Measurements from ENCODE around the gene FKBP2. TPM values are rescaled to one million over a fixed set of nuclear protein-coding genes. Genes with fewer than 3 reads are reported as not detected.

Gene FKBP2
- total and polyA plus RNA-seq, 4 donors, result 50.2 to 298 (median 87.2) TPM

DNA sequence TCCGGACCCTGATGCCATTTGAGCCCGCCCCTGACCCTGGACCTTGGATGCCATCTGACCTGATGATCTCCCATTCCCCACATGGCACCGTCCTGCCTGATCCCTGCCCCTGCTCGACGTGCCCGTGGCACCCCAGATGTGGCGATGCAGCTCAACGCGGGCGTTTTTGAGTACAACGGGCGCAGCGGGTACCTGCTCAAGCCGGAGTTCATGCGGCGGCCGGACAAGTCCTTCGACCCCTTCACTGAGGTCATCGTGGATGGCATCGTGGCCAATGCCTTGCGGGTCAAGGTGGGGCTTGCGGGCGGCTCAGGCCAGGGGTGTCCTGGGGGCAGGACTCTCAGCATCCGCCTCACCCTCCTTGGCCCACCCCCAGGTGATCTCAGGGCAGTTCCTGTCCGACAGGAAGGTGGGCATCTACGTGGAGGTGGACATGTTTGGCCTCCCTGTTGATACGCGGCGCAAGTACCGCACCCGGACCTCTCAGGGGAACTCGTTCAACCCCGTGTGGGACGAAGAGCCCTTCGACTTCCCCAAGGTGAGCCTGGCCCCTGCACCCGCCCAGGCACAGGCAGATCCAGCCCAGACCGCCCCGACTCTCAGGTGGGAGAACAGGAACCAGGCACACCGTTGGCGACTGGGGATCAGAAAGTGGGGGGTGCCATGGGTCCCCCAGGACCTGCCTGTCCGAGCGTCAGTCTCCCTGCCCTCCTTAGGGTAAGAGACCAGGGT lies 21.5 kb downstream of the FKBP2 start:
- intact Hi-C loops (cut with DNase I), result no loop called here
- DNase-seq, result no peak
- Histone ChIP-seq H3K9me3 (ENCODE audit: control insufficient read depth, low read length) (no peaks in the 10 kb centered on the region), H3K27me3 (ENCODE audit: control insufficient read depth in 1 of 2, insufficient read depth in 2 of 2, low read length in 1 of 2) (no peaks in the 10 kb centered on the region), H3K27ac (ENCODE audit: low read depth in 1 of 2, low read length in 2 of 2) (no peak overlapping the region), H3K4me1 (ENCODE audit: control insufficient read depth in 1 of 2, insufficient read depth in 2 of 2, low read length in 2 of 2) (no peaks in the 10 kb centered on the region), H3K4me3 (ENCODE audit: low read length in 2 of 2) (no peak overlapping the region), H3K36me3 (ENCODE audit: control insufficient read depth in 1 of 2, insufficient read depth in 2 of 2, low read length in 1 of 2) (peaks cover 8 to 11% of the 10 kb centered on the region in 2 donors)
- no peak for ATAC-seq (ENCODE audit: low FRiP score)
- WGBS, 2 donors, result 92 to 93% methylated on average over 42 of the region's 42 CpGs

DNA sequence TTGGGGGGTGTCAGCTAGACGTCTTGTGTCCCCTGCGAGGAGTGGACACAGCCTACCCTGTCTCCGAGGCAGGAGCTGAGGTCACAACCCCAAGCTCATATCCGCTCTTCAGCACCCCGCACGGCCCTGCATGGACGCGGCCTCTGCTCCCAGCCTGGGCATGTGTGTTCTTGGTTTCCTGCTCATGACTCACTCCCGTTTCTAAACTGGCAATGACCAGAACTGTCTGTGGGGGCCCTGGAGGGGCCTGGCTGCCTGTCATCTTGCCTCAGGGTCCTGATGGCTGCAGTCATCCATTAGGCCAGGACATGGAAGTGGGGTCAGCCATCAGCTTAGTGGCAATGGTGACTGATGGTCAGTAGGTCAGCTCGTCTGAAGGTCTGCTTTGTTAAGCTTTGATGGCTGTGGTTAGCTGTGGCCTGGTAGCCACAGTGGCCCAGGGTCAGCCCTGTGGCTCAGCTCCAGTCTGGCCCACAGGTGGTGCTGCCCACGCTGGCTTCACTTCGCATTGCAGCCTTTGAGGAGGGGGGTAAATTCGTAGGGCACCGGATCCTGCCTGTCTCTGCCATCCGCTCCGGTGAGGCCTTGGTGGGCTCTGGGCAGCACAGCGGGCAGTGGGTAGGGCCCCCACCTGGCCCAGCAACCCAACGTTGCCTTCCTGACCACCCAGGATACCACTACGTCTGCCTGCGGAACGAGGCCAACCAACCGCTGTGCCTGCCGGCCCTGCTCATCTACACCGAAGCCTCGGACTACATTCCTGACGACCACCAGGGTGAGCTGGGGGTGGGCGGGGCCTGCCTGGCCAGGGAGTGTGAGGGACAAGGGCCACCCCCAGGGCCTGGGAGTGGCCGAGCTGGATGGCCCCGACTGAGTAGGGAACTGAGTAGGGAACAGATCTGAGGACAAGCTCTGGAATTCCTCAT lies 22.4 kb downstream of the FKBP2 start:
- no peaks in the 10 kb centered on the region for H3K9me3 ChIP-seq (ENCODE audit: control insufficient read depth, low read length)
- no peak overlapping the region for H3K27ac ChIP-seq (ENCODE audit: low read depth in 1 of 2, low read length in 2 of 2)
- H3K4me3 ChIP-seq (ENCODE audit: low read length in 2 of 2), result no peak overlapping the region
- H3K27me3 ChIP-seq (ENCODE audit: control insufficient read depth in 1 of 2, insufficient read depth in 2 of 2, low read length in 1 of 2), result no peaks in the 10 kb centered on the region
- intact Hi-C loops (cut with DNase I), result no loop called here
- DNase-seq, result no peak
- ATAC-seq (ENCODE audit: low FRiP score), result no peak
- H3K4me1 ChIP-seq (ENCODE audit: control insufficient read depth in 1 of 2, insufficient read depth in 2 of 2, low read length in 2 of 2), result no peaks in the 10 kb centered on the region
- 74 to 75% methylated on average over 29 of the region's 29 CpGs for WGBS, 2 donors
- peaks cover 5 to 9% of the 10 kb centered on the region in 2 donors for H3K36me3 ChIP-seq (ENCODE audit: control insufficient read depth in 1 of 2, insufficient read depth in 2 of 2, low read length in 1 of 2)

DNA sequence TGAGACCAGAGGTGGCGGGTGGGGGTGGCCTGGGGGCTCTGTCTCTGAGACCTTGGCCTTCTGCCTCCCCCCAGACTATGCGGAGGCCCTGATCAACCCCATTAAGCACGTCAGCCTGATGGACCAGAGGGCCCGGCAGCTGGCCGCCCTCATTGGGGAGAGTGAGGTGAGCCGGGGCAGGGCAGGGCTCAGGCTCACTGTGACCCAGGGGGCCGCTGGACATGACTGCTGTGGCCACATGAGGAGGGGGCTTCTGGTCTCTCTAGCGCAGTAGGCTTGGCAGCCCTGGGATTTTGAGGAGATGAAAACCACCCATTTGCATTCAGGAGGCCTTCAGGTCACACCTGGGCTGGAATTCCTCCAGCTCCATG lies 23.0 kb downstream of the FKBP2 start:
- no peak for ATAC-seq (ENCODE audit: low FRiP score)
- H3K4me3 ChIP-seq (ENCODE audit: low read length in 2 of 2), result no peak overlapping the region
- 86 to 89% methylated on average over 8 of the region's 8 CpGs for WGBS, 2 donors
- H3K27ac ChIP-seq (ENCODE audit: low read depth in 1 of 2, low read length in 2 of 2), result no peak overlapping the region
- DNase-seq, result no peak
- no peaks in the 10 kb centered on the region for H3K9me3 ChIP-seq (ENCODE audit: control insufficient read depth, low read length)
- H3K36me3 ChIP-seq (ENCODE audit: control insufficient read depth in 1 of 2, insufficient read depth in 2 of 2, low read length in 1 of 2), result peaks cover 0 to 8% of the 10 kb centered on the region in 2 donors
- no peaks in the 10 kb centered on the region for H3K4me1 ChIP-seq (ENCODE audit: control insufficient read depth in 1 of 2, insufficient read depth in 2 of 2, low read length in 2 of 2)
- intact Hi-C loops (cut with DNase I), result no loop called here
- H3K27me3 ChIP-seq (ENCODE audit: control insufficient read depth in 1 of 2, insufficient read depth in 2 of 2, low read length in 1 of 2), result no peaks in the 10 kb centered on the region

DNA sequence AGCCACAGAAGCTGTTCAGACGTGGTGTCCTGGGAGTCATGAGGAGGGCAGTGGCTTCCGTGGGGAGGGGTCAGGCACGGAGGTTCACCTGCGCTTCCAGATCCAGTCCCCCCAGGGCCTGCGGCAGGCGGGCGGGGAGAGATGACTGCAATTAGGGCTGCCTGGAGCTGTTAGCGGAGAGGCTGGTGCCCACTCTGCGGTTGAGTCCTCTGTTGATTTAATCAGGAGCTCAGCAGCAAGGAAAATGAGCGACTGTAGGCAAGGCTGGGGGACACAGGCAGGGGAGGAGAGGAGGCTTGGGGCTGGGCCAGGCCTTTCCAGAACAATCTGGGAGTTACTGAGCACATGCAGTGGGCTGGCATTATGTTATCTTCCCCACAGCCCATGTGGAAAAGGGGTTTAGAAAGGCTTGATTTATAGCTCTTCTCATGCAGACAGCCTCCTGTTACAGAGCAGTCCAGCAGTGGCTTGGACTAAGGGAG lies 23.5 kb downstream of the FKBP2 start:
- Histone ChIP-seq H3K27me3 (ENCODE audit: control insufficient read depth in 1 of 2, insufficient read depth in 2 of 2, low read length in 1 of 2) (no peaks in the 10 kb centered on the region), H3K9me3 (ENCODE audit: control insufficient read depth, low read length) (no peaks in the 10 kb centered on the region), H3K36me3 (ENCODE audit: control insufficient read depth in 1 of 2, insufficient read depth in 2 of 2, low read length in 1 of 2) (peaks cover 0 to 5% of the 10 kb centered on the region in 2 donors), H3K4me1 (ENCODE audit: control insufficient read depth in 1 of 2, insufficient read depth in 2 of 2, low read length in 2 of 2) (no peaks in the 10 kb centered on the region), H3K4me3 (ENCODE audit: low read length in 2 of 2) (no peak overlapping the region), H3K27ac (ENCODE audit: low read depth in 1 of 2, low read length in 2 of 2) (no peak overlapping the region)
- 81 to 86% methylated on average over 10 of the region's 10 CpGs for WGBS, 2 donors
- DNase-seq (no peak), ATAC-seq (ENCODE audit: low FRiP score) (no peak)
- intact Hi-C loops (cut with DNase I), result no loop called here

DNA sequence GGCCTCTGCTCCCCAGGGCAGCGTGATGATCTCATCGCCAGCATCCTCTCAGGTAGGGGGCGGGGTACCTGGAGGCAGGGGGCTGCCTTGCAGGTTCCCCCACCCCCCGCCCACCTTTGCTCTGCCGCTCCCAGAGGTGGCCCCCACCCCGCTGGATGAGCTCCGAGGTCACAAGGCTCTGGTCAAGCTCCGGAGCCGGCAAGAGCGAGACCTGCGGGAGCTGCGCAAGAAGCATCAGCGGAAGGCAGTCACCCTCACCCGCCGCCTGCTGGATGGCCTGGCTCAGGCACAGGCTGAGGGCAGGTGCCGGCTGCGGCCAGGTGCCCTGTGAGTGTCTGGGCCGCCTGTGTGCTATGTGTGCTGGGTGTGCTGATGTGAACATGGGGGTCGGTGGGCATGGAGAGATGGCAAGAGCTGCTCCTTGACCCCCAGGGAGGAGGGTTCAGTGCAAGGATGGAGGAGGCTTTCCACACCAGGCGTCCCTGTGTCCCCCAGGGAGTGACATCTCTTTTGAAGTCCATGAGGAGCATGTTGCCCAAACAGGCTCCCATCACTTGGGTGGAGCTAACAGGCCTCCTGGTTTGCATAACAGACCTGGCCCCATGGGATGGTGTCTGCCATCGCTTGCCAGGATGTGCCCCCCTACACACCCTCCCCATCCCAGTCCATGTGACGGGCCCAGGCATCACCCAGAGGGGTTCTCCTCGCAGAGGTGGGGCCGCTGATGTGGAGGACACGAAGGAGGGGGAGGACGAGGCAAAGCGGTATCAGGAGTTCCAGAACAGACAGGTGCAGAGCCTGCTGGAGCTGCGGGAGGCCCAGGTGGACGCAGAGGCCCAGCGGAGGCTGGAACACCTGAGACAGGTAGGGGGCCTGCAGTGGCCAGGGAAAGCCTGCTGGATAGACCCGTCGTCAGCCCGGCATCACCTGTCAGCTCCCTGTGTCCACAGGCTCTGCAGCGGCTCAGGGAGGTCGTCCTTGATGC lies 24.6 kb downstream of the FKBP2 start:
- Histone ChIP-seq H3K36me3 (ENCODE audit: control insufficient read depth in 1 of 2, insufficient read depth in 2 of 2, low read length in 1 of 2) (peaks cover 0 to 5% of the 10 kb centered on the region in 2 donors), H3K4me3 (ENCODE audit: low read length in 2 of 2) (no peak overlapping the region), H3K27ac (ENCODE audit: low read depth in 1 of 2, low read length in 2 of 2) (no peak overlapping the region), H3K27me3 (ENCODE audit: control insufficient read depth in 1 of 2, insufficient read depth in 2 of 2, low read length in 1 of 2) (no peaks in the 10 kb centered on the region), H3K9me3 (ENCODE audit: control insufficient read depth, low read length) (no peaks in the 10 kb centered on the region), H3K4me1 (ENCODE audit: control insufficient read depth in 1 of 2, insufficient read depth in 2 of 2, low read length in 2 of 2) (no peaks in the 10 kb centered on the region)
- ATAC-seq (ENCODE audit: low FRiP score) (no peak), DNase-seq (peak in 1 of 2 donors; percentile 47)
- WGBS, 2 donors, result 88 to 91% methylated on average over 34 to 35 of the region's 35 CpGs
- intact Hi-C loops (cut with DNase I), result no loop called here

DNA sequence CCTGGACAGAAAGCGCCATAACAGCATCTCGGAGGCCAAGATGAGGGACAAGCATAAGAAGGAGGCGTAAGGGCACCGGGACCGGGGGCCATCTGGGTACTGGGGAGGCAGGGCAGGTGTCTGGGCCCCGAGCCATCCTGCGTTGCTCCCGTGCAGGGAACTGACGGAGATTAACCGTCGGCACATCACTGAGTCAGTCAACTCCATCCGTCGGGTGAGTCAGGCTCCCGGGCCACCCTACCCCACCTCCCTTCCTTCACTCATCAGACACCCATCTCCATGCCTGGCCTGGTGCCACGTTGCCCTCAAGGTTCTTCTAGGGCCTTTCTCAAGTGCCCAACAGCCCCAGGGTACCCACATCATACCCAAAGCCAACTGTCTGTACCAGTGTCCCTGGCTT lies 25.4 kb downstream of the FKBP2 start:
- Histone ChIP-seq H3K4me1 (ENCODE audit: control insufficient read depth in 1 of 2, insufficient read depth in 2 of 2, low read length in 2 of 2) (no peaks in the 10 kb centered on the region), H3K4me3 (ENCODE audit: low read length in 2 of 2) (no peak overlapping the region), H3K36me3 (ENCODE audit: control insufficient read depth in 1 of 2, insufficient read depth in 2 of 2, low read length in 1 of 2) (peaks cover 0 to 5% of the 10 kb centered on the region in 2 donors), H3K27ac (ENCODE audit: low read depth in 1 of 2, low read length in 2 of 2) (no peak overlapping the region), H3K9me3 (ENCODE audit: control insufficient read depth, low read length) (no peaks in the 10 kb centered on the region), H3K27me3 (ENCODE audit: control insufficient read depth in 1 of 2, insufficient read depth in 2 of 2, low read length in 1 of 2) (no peaks in the 10 kb centered on the region)
- ATAC-seq (ENCODE audit: low FRiP score), result no peak
- 80 to 88% methylated on average over 15 of the region's 15 CpGs for WGBS, 2 donors
- DNase-seq, result peak; percentile 50 to 73
- intact Hi-C loops (cut with DNase I), result no loop called here

DNA sequence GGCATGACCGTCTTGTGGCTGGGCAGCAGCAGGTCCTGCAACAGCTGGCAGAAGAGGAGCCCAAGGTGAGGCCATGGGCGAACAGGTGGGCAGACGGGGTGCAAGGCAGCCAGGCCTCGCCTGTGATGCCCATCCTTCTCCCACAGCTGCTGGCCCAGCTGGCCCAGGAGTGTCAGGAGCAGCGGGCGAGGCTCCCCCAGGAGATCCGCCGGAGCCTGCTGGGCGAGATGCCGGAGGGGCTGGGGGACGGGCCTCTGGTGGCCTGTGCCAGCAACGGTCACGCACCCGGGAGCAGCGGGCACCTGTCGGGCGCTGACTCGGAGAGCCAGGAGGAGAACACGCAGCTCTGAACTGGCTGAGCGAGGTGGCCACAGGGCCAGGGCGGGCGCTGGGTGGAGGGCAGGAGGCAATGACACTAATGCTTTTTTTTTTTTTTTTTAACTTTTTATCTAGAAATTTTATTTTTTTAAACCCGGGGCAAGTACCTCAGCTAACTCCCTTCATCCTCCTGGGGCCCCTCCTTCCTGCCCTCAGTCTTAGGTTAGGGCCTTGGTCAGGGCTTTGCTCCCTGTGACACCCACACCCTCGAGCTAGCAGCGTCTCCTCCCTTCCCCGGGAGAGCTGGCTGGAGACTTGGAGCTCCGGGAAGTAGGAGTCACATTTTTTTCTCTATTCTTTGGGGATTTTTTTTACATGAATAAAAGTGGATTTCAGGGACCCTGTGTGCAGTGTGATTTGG lies 26.5 kb downstream of the FKBP2 start:
- intact Hi-C loops (cut with DNase I), result no loop called here
- Histone ChIP-seq H3K4me1 (ENCODE audit: control insufficient read depth in 1 of 2, insufficient read depth in 2 of 2, low read length in 2 of 2) (no peaks in the 10 kb centered on the region), H3K4me3 (ENCODE audit: low read length in 2 of 2) (no peak overlapping the region), H3K27ac (ENCODE audit: low read depth in 1 of 2, low read length in 2 of 2) (no peak overlapping the region), H3K9me3 (ENCODE audit: control insufficient read depth, low read length) (no peaks in the 10 kb centered on the region), H3K36me3 (ENCODE audit: control insufficient read depth in 1 of 2, insufficient read depth in 2 of 2, low read length in 1 of 2) (peaks cover 0 to 5% of the 10 kb centered on the region in 2 donors), H3K27me3 (ENCODE audit: control insufficient read depth in 1 of 2, insufficient read depth in 2 of 2, low read length in 1 of 2) (no peaks in the 10 kb centered on the region)
- DNase-seq, result peak; percentile 66 to 77
- no peak for ATAC-seq (ENCODE audit: low FRiP score)
- WGBS, 2 donors, result 81 to 85% methylated on average over 21 to 27 of the region's 27 CpGs
